ENCODE measurements around the gene PIEZO2. TPM values are rescaled to one million over a fixed set of nuclear protein-coding genes. Genes with fewer than 3 reads are reported as not detected.

The PIEZO2 gene
- total and polyA plus RNA-seq, 2 of the 8 experiments (the other 6 are each of a cell fraction or from before 2014, with no cell fraction given), result 4.7 to 16.5 TPM

DNA sequence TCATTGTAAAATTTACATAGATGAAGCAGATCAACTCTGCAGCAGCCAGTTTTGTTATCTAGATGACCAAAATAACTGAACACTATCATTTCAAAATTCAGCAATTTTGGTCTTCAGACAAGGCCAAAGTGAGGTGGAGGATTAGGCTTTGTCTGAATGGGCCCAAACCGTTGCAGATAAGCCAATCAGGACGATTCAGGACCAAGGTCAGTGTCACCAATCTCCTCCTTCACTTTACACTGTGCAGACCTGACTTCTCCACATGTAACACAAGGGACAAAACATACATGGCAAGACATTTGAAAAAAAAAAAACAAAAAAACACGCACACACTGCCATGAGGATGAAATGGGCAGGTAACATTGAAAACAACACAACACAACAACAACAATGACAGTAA is 412.4 kb downstream of the PIEZO2 start:
- TF ChIP-seq ASH2L (IDR thresholded peaks at IDR 0.05; ENCODE audit: low read length) (no peak), CHD2 (IDR thresholded peaks at IDR 0.05; ENCODE audit: low read length) (no peak), GABPA (IDR thresholded peaks at IDR 0.05; ENCODE audit: borderline replicate concordance, insufficient read depth, low read length) (no peak), BCL11A (IDR thresholded peaks at IDR 0.05; ENCODE audit: low read depth in 2 of 2, low read length in 2 of 2) (no peak), POLR2A (IDR thresholded peaks at IDR 0.05; ENCODE audit: control extremely low read depth in 1 of 2, low read depth in 2 of 2, low read length in 2 of 2) (no peak), CREB1 (IDR thresholded peaks at IDR 0.05) (no peak), YY1 (IDR thresholded peaks at IDR 0.05; ENCODE audit: low read depth, low read length) (no peak), CTBP2 (IDR thresholded peaks at IDR 0.05; ENCODE audit: borderline replicate concordance, insufficient read depth, insufficient read length, low read length) (no peak), ATF3 (IDR thresholded peaks at IDR 0.05; ENCODE audit: insufficient read depth, low read depth, low read length) (no peak), CBX5 (IDR thresholded peaks at IDR 0.05; ENCODE audit: low read depth, low read length) (no peak), CEBPB (IDR thresholded peaks at IDR 0.05; ENCODE audit: low read depth, low read length) (no peak)
- no peaks in the 10 kb centered on the region for H4K20me1 ChIP-seq (replicated peaks in 1 of 2; ENCODE audit: control insufficient read depth in 1 of 2, insufficient read depth in 2 of 2, low read length in 2 of 2)
- no peak for DNase-seq (ENCODE audit: low read depth in 1 of 2, low spot score in 2 of 2)
- H3K9ac ChIP-seq (replicated peaks in 1 of 4; ENCODE audit: extremely low read depth in 1 of 4, low read depth in 3 of 4, low read length in 3 of 4), result no peak overlapping the region
- no peak overlapping the region for H2BK120ac ChIP-seq (replicated peaks; ENCODE audit: low read depth, low read length)
- no peak overlapping the region for H4K8ac ChIP-seq (ENCODE audit: extremely low read depth, insufficient read depth, low read length)
- no peak overlapping the region for H2BK12ac ChIP-seq (ENCODE audit: low read depth, low read length)
- H2BK15ac ChIP-seq (ENCODE audit: low read length), result no peak overlapping the region
- no peaks in the 10 kb centered on the region for H3K27me3 ChIP-seq (replicated peaks in 1 of 4; ENCODE audit: control insufficient read depth in 3 of 4, extremely low read depth in 1 of 4, insufficient read depth in 3 of 4, low read length in 3 of 4)
- H2AFZ ChIP-seq (ENCODE audit: low read length), result no peak overlapping the region
- H3K56ac ChIP-seq (replicated peaks; ENCODE audit: insufficient read length, low read depth, low read length), result no peak overlapping the region
- ChIA-PET POLR2A (ENCODE audit: partially characterized antibody) (no interaction called here), CTCF (ENCODE audit: partially characterized antibody) (no interaction called here)
- H4K91ac ChIP-seq (replicated peaks; ENCODE audit: insufficient read length, low read length), result no peak overlapping the region
- no peak overlapping the region for H2BK5ac ChIP-seq (ENCODE audit: low read depth, low read length)
- H3K79me1 ChIP-seq (ENCODE audit: low read depth, low read length), result no peaks in the 10 kb centered on the region
- no peak overlapping the region for H4K5ac ChIP-seq (ENCODE audit: insufficient read length, low read depth, low read length)
- H3K4ac ChIP-seq (replicated peaks; ENCODE audit: insufficient read length, low read depth, low read length), result no peak overlapping the region
- no peak overlapping the region for H3K27ac ChIP-seq (ENCODE audit: low read depth, low read length)
- H3K36me3 ChIP-seq (ENCODE audit: control insufficient read depth in 2 of 4, insufficient read depth in 4 of 4, low read length in 3 of 4), result no peaks in the 10 kb centered on the region
- WGBS, 2 experiments (ENCODE audit: extremely low coverage in 1 of 2, insufficient coverage in 1 of 2, insufficient read length in 1 of 2, insufficient replicate concordance in 2 of 2, low coverage in 1 of 2, low lambda C conversion rate in 2 of 2, missing lambda C conversion rate in 1 of 2), result 87% methylated on average over 3 of the region's 3 CpGs; no CpG with 5 or more reads in 1 of the 2 experiments
- H2AK5ac ChIP-seq (ENCODE audit: low read depth, low read length), result no peak overlapping the region
- no peak overlapping the region for H3K4me3 ChIP-seq (ENCODE audit: extremely low read depth in 1 of 4, insufficient read depth in 2 of 4, low read depth in 3 of 4, low read length in 4 of 4)
- H3K4me2 ChIP-seq (ENCODE audit: insufficient read depth in 1 of 2, low read depth in 2 of 2, low read length in 2 of 2), result no peak overlapping the region
- FAIRE-seq, result no peak
- no peaks in the 10 kb centered on the region for H3K4me1 ChIP-seq (replicated peaks in 1 of 4; ENCODE audit: control insufficient read depth in 3 of 4, insufficient read depth in 4 of 4, low read length in 3 of 4)
- H3K79me2 ChIP-seq (ENCODE audit: control insufficient read depth in 1 of 2, insufficient read depth in 2 of 2, low read length in 2 of 2), result no peaks in the 10 kb centered on the region
- no peak overlapping the region for H3K18ac ChIP-seq (ENCODE audit: extremely low read depth, low read length)
- no peak overlapping the region for H2BK20ac ChIP-seq (ENCODE audit: low read length)
- no peak overlapping the region for H3K14ac ChIP-seq (ENCODE audit: insufficient read length)
- H3K23me2 ChIP-seq (ENCODE audit: low read depth, low read length), result no peaks in the 10 kb centered on the region
- H3K9me3 ChIP-seq (ENCODE audit: insufficient read depth in 2 of 2, low read depth in 1 of 2, low read length in 1 of 2), result no peaks in the 10 kb centered on the region
- no peak overlapping the region for H3K23ac ChIP-seq (ENCODE audit: insufficient read length)
